Measurements from ENCODE around the gene TMEM63B. TPM values are rescaled to one million over a fixed set of nuclear protein-coding genes. Genes with fewer than 3 reads are reported as not detected.

TMEM63B gene
- total and polyA plus RNA-seq, 2 donors (not counting 1 experiment from before 2014, with no cell fraction given), result 15.4 to 19.1 TPM

DNA sequence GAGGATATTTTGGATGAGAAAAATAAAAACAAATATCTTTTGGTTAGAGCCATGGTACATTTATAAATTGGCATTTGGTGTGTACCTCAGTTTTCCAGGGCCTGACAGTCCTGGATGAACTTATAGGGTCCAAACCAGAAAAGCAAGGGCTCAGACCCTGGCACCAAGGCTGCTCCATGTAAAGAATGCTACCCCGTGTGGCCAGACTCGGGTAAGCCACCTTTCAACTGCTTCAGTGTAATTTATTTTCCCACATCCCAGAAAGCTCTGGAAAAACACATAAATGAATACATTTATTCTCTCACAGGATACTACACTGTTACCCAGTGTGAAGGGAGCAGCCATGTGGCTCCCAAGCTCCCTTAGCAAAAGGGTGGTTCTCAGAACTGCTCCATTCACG is 13.9 kb upstream of the TMEM63B start:
- Mint-ChIP-seq H3K4me1 (peaks cover 15% of the 10 kb centered on the region), H3K27me3 (no peaks in the 10 kb centered on the region), H3K27ac (no peak overlapping the region), H3K9me3 (ENCODE audit: insufficient read depth) (no peaks in the 10 kb centered on the region), H3K4me3 (no peak overlapping the region)
- H3K79me2 ChIP-seq (ENCODE audit: control insufficient read depth, insufficient read depth, low read length), result peaks cover 32% of the 10 kb centered on the region
- no peaks in the 10 kb centered on the region for H3K27me3 ChIP-seq (replicated peaks in 1 of 4; ENCODE audit: control extremely low read depth in 1 of 4, control insufficient read depth in 3 of 4, insufficient read depth in 4 of 4, low read length in 3 of 4)
- H3K27ac ChIP-seq (ENCODE audit: low read length in 2 of 2), result no peak overlapping the region
- no peaks in the 10 kb centered on the region for H3K9me3 ChIP-seq (ENCODE audit: control extremely low read depth in 1 of 3, control insufficient read depth in 2 of 3, insufficient read depth in 1 of 3, low read length in 2 of 3)
- no peak overlapping the region for H3K9ac ChIP-seq (ENCODE audit: low read length)
- H2AFZ ChIP-seq (ENCODE audit: insufficient read depth, low read depth, low read length, poor library complexity, severe bottlenecking), result no peak overlapping the region
- WGBS (ENCODE audit: insufficient coverage), result 78% methylated on average over 3 of the region's 3 CpGs
- no peak for ATAC-seq (ENCODE audit: low read depth)
- peaks cover 0 to 4% of the 10 kb centered on the region in 2 donors for H3K4me1 ChIP-seq (ENCODE audit: control insufficient read depth in 2 of 2, insufficient read depth in 2 of 2, low read length in 2 of 2)
- no peak overlapping the region for H3K4me2 ChIP-seq (replicated peaks; ENCODE audit: low read depth, low read length, poor library complexity, severe bottlenecking)
- CTCF ChIA-PET, result interaction anchor here (0.6 kb wide), 1 partner anchor 1460 kb away, joined by 3 read pairs; no protein-coding TSS in a partner anchor
- POLR2A ChIA-PET, result no interaction called here
- H3K36me3 ChIP-seq (replicated peaks in 1 of 2; ENCODE audit: control extremely low read depth in 1 of 2, control insufficient read depth in 1 of 2, extremely low read depth in 1 of 2, insufficient read depth in 2 of 2, low read length in 1 of 2), result peaks cover 0 to 72% of the 10 kb centered on the region in 2 experiments
- intact Hi-C loops (cut with micrococcal nuclease), result no loop called here
- no peak overlapping the region for H3K4me3 ChIP-seq (ENCODE audit: control extremely low read depth in 1 of 5, extremely low read depth in 1 of 5, insufficient read depth in 1 of 5, low read depth in 2 of 5, low read length in 4 of 5)
- H4K20me1 ChIP-seq (ENCODE audit: control insufficient read depth, insufficient read depth, low read length, poor library complexity, severe bottlenecking), result peaks cover 43% of the 10 kb centered on the region
- no peak for TF ChIP-seq EZH2 (IDR thresholded peaks at IDR 0.05; ENCODE audit: borderline replicate concordance, insufficient read depth, low read depth, low read length, poor library complexity, severe bottlenecking)
- TF ChIP-seq, protein P1, sequence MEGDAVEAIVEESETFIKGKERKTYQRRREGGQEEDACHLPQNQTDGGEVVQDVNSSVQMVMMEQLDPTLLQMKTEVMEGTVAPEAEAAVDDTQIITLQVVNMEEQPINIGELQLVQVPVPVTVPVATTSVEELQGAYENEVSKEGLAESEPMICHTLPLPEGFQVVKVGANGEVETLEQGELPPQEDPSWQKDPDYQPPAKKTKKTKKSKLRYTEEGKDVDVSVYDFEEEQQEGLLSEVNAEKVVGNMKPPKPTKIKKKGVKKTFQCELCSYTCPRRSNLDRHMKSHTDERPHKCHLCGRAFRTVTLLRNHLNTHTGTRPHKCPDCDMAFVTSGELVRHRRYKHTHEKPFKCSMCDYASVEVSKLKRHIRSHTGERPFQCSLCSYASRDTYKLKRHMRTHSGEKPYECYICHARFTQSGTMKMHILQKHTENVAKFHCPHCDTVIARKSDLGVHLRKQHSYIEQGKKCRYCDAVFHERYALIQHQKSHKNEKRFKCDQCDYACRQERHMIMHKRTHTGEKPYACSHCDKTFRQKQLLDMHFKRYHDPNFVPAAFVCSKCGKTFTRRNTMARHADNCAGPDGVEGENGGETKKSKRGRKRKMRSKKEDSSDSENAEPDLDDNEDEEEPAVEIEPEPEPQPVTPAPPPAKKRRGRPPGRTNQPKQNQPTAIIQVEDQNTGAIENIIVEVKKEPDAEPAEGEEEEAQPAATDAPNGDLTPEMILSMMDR (IDR thresholded peaks at IDR 0.05), result no peak
- no peak for DNase-seq

DNA sequence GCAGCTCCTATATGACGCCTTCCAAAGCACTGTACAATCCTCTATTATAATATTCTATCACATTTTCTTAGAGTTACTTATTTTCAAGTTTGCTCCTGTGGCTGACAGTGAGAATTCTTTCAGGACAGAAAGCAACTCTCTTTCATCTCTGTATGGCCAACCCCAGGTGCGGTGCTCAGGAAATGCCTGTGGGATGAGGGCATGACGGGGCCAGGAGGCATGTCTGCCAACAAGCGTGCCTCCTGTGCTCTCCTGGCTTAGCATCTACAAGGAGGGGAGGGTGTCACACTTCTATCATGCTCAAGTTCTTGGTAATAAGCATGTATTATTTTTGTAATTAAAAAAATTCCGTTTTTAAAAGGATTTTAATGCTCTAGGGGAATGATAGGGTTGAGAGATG is 11.5 kb upstream of the TMEM63B start:
- Histone ChIP-seq H3K4me3 (ENCODE audit: control extremely low read depth in 1 of 5, extremely low read depth in 1 of 5, insufficient read depth in 1 of 5, low read depth in 2 of 5, low read length in 4 of 5) (no peak overlapping the region), H3K4me2 (replicated peaks; ENCODE audit: low read depth, low read length, poor library complexity, severe bottlenecking) (no peak overlapping the region), H3K9ac (ENCODE audit: low read length) (no peak overlapping the region), H3K27me3 (replicated peaks in 1 of 4; ENCODE audit: control extremely low read depth in 1 of 4, control insufficient read depth in 3 of 4, insufficient read depth in 4 of 4, low read length in 3 of 4) (no peaks in the 10 kb centered on the region), H3K9me3 (ENCODE audit: control extremely low read depth in 1 of 3, control insufficient read depth in 2 of 3, insufficient read depth in 1 of 3, low read length in 2 of 3) (no peaks in the 10 kb centered on the region), H3K79me2 (ENCODE audit: control insufficient read depth, insufficient read depth, low read length) (peaks cover 56% of the 10 kb centered on the region), H3K36me3 (replicated peaks in 1 of 2; ENCODE audit: control extremely low read depth in 1 of 2, control insufficient read depth in 1 of 2, extremely low read depth in 1 of 2, insufficient read depth in 2 of 2, low read length in 1 of 2) (peaks cover 0 to 57% of the 10 kb centered on the region in 2 experiments), H2AFZ (ENCODE audit: insufficient read depth, low read depth, low read length, poor library complexity, severe bottlenecking) (no peak overlapping the region), H3K27ac (ENCODE audit: low read length in 2 of 2) (no peak overlapping the region), H3K4me1 (ENCODE audit: control insufficient read depth in 2 of 2, insufficient read depth in 2 of 2, low read length in 2 of 2) (peaks cover 0 to 4% of the 10 kb centered on the region in 2 donors), H4K20me1 (ENCODE audit: control insufficient read depth, insufficient read depth, low read length, poor library complexity, severe bottlenecking) (peaks cover 60% of the 10 kb centered on the region)
- TF ChIP-seq, protein P1 (IDR thresholded peaks at IDR 0.05), result no peak
- WGBS (ENCODE audit: insufficient coverage), result no CpG with 5 or more reads among the region's 5 CpGs
- DNase-seq (no peak), ATAC-seq (ENCODE audit: low read depth) (no peak)
- Mint-ChIP-seq H3K9me3 (ENCODE audit: insufficient read depth) (no peaks in the 10 kb centered on the region), H3K4me1 (peaks cover 30% of the 10 kb centered on the region), H3K27me3 (no peaks in the 10 kb centered on the region), H3K27ac (no peak overlapping the region), H3K4me3 (no peak overlapping the region)
- POLR2A ChIA-PET, result no interaction called here
- intact Hi-C loops (cut with micrococcal nuclease), result no loop called here
- CTCF ChIA-PET, result interaction anchor here (0.8 to 1.4 kb wide), 2 partner anchors 18 to 411 kb away, joined by 3 read pairs; no protein-coding TSS in a partner anchor
